KOPT-K1 (cell line): ENCODE results near the gene PTPRD.

ENCODE experiments used
- H3K27ac ChIP-seq: fragments of 200-600 bp; sonication (generic); 2 replicates; pipeline ENCODE4 v1.5.1; 2016; ENCODE audit warnings: antibody characterized with exemption, mild to moderate bottlenecking, low read depth, low read length; ENCODE audit not compliant: poor library complexity, severe bottlenecking
- H3K36me3 ChIP-seq: fragments of 200-600 bp; sonication (generic); 2 replicates; pipeline ENCODE4 v1.5.1; 2017; ENCODE audit warnings: antibody characterized with exemption, mild to moderate bottlenecking, low read length, moderate library complexity; ENCODE audit not compliant: insufficient read depth
- H3K9me3 ChIP-seq: fragments of 200-600 bp; sonication (generic); 2 replicates; pipeline ENCODE4 v1.5.1; 2017; ENCODE audit warnings: antibody characterized with exemption, low read length, mild to moderate bottlenecking; ENCODE audit not compliant: insufficient read depth, poor library complexity, severe bottlenecking

The PTPRD gene

DNA sequence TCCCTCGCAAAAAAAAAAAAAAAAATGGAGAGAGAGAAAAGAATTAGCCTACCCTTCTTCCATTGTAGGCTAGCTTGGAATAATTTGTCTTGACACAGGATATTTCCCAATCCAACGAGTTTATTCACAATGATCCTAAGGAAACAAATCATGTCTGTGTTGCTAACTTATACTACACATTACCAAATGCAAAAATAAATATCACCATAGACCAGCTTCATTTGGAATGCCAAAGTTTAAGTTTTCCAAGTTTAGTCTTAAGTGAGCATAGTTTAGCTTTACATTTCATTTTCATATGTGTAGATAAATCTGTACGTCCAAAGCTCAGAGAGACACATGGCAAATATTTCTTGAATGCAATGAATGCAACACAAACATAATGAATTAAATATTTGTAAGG, 1707.1 kb downstream of the PTPRD start:
- Histone ChIP-seq H3K27ac (no peak overlapping the region), H3K9me3 (no peaks in the 10 kb centered on the region), H3K36me3 (no peaks in the 10 kb centered on the region)

DNA sequence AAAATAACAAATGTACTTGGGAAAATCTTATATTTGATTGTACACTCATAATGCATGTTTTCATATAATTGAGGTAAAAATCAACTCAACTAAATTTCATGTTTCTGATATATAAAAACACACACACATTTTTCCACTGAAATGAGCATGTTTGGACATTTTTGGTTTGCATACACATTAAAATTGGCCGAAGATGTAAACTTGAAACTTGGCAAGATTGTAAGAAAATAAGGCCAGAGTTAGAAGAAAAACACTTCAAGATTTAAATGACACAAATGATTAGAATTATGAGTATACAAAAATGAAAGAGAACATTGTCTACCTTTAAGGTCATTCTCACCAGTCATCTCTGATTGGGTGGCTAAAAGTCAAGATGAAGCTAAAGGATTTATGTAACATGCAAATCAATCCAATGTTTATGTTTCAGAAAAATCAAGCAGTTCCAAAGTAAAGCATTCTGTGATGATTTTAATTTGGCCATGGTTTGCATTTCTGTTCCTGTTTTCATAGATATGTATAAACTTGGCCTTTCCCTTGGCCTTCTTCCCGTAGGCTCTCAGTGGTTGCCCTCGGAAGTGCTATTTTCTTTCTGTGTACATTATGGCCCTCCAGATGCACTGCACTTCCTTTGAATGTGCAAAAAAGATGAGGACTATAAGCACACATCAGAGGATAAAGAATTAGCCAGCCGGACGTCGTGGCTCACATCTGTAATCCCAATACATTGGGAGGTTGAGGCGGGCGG, 1707.9 kb downstream of the PTPRD start:
- no peak overlapping the region for H3K27ac ChIP-seq
- no peaks in the 10 kb centered on the region for H3K9me3 ChIP-seq
- no peaks in the 10 kb centered on the region for H3K36me3 ChIP-seq

DNA sequence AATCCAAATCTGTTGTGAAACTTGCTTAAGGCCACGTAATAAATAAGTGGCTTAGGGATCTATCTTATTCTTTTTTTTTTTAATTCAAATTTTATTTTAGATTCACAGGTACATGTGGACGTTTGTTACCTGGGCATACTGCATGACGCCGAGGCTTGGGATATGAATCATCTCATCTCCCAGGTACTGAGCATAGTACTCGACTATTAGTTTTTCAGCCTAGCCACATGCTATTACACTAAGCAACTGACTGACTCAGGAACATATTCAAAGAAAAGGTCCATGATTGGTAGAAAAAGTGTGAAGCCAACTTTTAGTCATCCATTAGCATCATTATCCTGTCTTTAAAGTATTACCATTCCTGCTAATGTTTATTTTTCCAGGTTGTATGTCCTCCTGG, 1709.7 kb downstream of the PTPRD start:
- no peaks in the 10 kb centered on the region for H3K9me3 ChIP-seq
- no peaks in the 10 kb centered on the region for H3K36me3 ChIP-seq
- no peak overlapping the region for H3K27ac ChIP-seq

DNA sequence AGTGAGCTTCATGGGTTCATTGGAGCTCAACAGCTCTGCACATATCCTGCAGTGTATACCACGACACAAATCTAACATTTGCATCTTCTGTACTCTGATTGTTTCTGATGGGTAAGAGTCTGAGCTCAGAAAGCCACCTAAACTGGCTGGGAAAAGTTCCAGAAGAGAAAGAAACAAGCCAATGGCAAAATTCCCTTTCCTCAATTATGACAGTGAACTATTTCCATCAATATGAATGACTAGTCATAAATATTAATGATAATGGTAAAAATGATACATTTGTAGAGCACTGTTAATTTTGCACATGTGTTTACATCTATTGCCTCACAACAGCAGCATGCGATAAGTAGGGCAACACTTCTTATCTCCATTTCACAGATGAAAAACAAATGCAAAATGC, 1711.7 kb downstream of the PTPRD start:
- Histone ChIP-seq H3K36me3 (no peaks in the 10 kb centered on the region), H3K27ac (no peak overlapping the region), H3K9me3 (no peaks in the 10 kb centered on the region)

DNA sequence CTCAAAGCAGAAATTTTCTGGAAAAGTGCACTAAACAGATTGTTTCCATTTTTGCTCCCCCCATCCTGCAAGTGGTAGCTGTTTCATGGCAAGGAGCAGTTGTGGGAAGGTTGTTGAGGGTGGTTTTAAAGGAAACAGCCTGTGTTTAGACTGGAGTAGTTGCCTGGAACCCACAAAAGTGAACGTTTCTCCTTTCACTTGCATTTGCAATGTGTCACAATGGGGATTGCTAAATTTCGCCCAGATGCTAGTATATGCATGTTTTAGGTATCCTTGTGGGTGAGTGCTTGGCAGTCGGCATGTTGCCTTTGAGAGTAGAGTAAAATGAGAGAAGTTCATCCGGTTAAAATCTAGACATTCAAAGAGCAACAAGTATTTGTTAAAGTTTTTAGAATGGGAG, 1713.3 kb downstream of the PTPRD start:
- Histone ChIP-seq H3K27ac (no peak overlapping the region), H3K9me3 (no peaks in the 10 kb centered on the region), H3K36me3 (no peaks in the 10 kb centered on the region)

DNA sequence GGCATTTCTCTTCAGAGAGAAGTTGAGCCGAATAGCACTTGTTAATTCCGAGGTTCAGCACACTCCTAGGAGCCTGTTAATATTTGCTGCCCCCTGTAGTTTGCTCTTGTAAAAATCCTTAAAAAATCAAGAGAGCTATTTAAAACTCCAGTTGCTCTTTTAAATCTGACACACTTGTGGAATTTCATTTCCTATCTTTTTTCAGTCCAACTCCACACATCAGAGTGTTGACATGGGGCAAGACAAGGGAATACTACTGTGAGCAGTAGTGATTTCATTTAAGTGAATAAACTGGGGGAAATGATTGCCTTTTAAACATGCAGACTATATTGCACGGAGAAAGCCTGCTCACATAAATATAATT, 1717.0 kb downstream of the PTPRD start:
- H3K9me3 ChIP-seq = no peaks in the 10 kb centered on the region
- H3K27ac ChIP-seq = no peak overlapping the region
- no peaks in the 10 kb centered on the region for H3K36me3 ChIP-seq

DNA sequence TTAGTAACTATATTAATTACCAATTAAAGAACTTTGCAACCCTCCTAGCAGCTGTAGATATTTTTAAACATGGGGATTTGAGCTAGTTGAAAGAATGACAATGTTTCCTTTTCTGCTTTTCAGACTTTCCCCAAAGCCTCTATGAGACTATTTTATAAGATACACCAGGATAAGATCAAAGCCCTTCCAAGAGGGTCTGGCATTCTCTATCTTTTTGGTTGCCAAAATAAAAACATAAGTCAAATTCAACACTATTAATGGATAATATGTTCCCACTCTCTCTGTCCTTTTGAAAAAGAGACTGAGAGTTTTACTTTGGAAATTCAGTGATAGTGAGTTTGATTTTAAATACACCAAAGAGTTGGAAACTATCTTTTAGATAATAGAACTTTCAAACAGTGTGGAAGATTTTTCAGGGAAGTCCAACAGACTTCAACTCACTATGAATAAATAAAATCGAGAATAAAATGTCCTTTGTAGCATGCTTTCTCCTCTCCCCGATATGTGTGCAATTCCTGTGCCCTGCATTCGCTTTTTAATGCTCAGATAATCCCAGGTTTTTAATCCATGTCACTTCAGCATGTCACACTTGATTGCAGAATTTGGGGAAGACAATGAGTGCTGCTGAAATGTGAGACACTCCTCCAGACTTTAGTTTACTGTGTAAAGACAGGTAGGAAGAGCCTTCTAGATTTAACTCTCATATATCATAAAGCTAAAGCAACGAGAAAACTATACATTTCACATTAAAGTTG, 1717.5 kb downstream of the PTPRD start:
- H3K9me3 ChIP-seq = no peaks in the 10 kb centered on the region
- no peaks in the 10 kb centered on the region for H3K36me3 ChIP-seq
- no peak overlapping the region for H3K27ac ChIP-seq

DNA sequence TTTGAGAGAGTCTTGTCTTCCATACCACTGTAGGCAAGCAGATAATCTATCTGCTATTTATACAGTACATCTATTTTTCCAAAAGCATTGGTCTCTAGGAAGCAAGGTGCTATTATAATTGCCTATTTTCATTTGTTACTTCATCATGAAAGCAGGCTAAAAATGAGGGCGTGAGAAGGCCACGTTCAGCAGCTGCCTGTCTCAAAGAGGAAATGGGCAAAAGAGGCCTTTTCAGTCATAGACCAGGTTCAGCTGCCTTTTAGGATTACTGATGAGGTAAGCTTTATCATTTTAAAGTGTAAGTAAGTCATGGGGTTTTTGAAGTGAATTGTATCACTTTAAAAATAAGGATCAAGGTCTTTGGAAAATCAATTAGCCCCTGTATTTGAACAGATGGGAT, 1722.1 kb downstream of the PTPRD start:
- Histone ChIP-seq H3K9me3 (no peaks in the 10 kb centered on the region), H3K36me3 (no peaks in the 10 kb centered on the region), H3K27ac (no peak overlapping the region)

DNA sequence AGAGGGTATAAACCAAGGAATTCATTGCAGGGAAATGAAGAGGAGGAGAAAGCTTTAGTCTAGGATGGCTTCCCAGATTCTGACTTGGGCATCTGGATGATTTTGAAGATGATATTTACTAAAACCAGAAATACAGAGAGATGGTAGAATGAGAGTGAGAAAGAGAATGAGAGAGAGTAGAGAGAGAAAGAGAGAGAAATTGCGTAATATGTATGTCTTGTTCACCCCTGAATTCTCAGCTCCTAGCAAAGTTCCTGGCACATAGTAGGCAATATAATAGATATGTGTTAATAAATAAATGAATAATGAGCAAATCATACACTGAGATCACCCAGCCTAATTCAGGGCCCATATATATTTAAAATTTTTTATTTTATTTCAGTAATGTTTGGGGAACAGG, 1723.7 kb downstream of the PTPRD start:
- no peak overlapping the region for H3K27ac ChIP-seq
- no peaks in the 10 kb centered on the region for H3K9me3 ChIP-seq
- no peaks in the 10 kb centered on the region for H3K36me3 ChIP-seq

DNA sequence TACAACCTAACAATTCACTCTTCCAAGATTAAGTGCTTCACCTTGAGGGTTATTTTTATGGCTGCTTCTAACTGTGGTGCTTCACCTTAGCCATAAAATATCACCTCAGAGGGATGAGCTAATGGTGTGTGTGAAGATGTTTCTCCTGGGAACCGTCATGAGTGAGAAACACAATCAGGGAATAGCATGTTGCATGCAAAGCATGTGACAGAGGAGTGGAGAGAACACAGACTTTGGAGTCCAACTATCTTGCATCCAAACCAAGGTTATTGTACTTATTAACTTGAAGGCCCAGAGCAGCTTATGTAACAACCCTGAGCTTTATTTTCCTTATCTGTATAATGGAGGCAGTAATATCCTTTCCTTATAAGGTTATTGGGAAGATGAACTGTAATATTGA, 1724.2 kb downstream of the PTPRD start:
- no peaks in the 10 kb centered on the region for H3K36me3 ChIP-seq
- H3K27ac ChIP-seq = no peak overlapping the region
- H3K9me3 ChIP-seq = no peaks in the 10 kb centered on the region

DNA sequence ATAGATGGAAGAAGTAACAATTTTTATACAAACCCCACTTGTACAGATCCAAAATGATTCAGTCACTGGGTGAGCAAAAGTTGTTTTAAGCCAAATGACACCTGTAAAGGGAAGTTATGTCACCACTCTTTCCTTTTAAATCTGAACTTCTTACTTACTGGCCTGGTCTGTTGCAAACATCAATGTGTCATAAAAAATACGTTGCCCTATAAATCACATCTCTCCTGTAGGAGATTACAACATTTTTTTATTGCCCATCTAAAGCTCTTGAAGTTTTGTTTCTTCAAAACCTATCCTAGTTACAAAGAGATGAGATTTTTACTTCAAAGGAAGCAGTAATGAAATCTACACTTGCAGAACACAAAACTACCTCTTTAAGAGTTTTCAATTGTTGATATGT, 1725.4 kb downstream of the PTPRD start:
- H3K9me3 ChIP-seq = no peaks in the 10 kb centered on the region
- H3K36me3 ChIP-seq = no peaks in the 10 kb centered on the region
- H3K27ac ChIP-seq = no peak overlapping the region

DNA sequence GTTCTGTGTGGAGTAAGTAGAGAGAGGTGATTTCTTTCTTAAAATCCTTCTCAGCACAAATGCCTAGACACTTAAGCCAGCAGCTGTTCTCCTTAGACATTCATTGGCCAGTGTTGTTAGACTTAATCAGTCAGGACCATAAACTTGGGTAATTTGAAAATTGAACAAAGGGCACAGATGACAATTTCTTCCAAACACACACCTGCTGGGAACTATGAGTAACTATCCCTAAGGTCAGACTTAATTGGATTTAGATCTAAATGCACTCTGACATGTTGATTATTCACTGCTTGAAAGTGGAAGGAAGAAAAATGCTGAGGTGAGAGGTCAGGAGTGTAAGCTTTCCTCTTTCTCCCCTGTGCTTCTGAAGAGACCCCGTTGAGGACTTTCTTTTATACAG, 1729.5 kb downstream of the PTPRD start:
- no peak overlapping the region for H3K27ac ChIP-seq
- H3K36me3 ChIP-seq = no peaks in the 10 kb centered on the region
- H3K9me3 ChIP-seq = no peaks in the 10 kb centered on the region

DNA sequence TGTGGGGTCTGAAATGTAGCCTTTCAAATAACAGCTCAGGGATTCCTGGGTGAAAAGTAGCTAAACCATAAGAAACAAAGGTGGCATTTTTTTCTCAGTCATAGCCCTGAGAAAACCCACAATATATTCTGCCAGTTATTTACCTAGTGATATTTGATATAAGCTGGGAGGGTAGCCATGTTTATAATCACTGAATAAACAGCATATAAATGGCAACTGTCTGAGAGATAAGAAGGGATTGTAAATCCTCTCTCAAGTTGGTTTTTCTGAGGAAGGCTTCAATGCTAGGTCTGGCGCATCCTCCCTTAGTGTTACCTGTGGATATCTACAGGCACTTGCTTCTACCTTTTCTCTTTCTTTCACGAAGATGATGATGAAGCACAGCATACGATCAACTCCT, 1732.7 kb downstream of the PTPRD start:
- H3K9me3 ChIP-seq = no peaks in the 10 kb centered on the region
- H3K36me3 ChIP-seq = no peaks in the 10 kb centered on the region
- H3K27ac ChIP-seq = no peak overlapping the region

DNA sequence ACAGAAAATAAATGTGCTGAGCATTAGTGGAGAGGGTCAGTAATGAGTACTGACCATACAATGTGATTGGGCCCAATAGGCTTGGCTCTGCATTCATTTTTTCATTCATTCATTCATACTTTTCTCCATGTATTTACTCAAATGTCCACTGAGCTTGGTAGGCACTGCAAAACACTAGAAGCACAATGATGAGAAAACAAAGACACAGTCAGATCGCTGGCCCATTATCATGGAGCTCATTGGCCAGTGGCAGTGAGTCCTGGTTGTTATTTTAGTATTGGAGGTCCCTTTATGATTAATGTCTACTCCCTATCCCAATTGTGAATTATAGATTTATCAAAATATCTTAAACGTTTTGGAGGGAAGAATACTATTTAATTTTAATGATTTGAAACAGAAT, 1733.5 kb downstream of the PTPRD start:
- no peaks in the 10 kb centered on the region for H3K36me3 ChIP-seq

DNA sequence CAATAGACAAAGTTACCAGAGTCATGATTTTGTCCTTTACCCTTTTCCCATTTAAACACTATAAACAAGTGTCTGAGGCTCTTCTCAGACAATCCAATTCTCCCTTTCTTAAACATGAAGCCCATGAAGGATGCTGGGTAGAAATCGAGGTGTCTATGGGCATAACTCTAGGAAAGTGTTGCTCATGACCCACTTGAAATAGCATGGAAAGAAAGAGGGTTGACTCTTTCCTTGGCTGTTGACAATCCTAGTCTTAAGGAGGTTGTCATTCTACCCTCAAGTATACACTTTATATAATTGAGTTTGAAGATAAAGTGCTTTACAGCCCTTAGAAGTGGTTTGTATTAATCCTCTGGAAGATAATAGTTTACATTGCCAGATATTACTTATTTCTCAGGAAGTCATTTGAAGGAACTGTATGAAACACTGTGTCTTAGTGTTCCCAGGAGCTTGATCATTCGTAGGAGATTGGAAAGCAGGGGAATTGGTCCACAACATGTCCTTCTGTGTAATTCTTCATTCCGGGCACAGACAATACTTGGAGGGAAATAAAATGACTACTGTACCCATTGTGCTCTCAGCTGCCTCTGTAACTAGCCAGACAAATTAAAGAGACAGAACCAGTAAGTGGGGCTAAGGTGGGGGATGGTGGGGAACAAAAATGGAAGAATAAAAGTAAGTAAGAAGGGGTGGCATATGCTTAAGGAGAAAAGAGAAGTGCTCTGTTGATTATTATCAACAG, 1734.9 kb downstream of the PTPRD start:
- Histone ChIP-seq H3K27ac (no peak overlapping the region), H3K36me3 (no peaks in the 10 kb centered on the region), H3K9me3 (no peaks in the 10 kb centered on the region)

More for the DNA sequence above, 1733.5 kb downstream of the PTPRD start:
- no peak overlapping the region for H3K27ac ChIP-seq
- H3K9me3 ChIP-seq = no peaks in the 10 kb centered on the region
